ENCODE results near the gene UGGT1.
"Not testable (repeated sequence)": the region's sequence is repeated elsewhere in the genome, so short reads cannot be mapped to it uniquely, and the experiment has no call there.

Gene UGGT1

DNA sequence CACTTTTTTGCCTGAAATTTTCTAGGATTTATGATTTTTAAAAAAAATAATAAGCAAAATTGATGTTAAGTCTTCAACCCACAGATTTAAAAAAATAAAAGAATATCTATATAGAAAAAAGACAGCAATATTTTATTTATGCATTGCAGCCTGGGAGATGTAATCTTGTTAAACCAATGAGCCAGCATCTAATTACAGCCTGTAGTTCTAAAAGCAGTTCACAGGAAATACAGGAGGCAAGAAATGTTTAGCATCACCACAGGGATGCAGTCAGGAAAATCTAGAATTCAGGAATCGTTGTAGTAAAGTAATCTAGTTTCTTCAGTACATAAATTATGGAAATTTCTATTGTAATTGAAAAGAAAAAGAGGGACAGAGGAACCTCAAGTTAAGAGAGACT, 17.2 kb downstream of the UGGT1 start:
- DNase-seq: no peak

DNA sequence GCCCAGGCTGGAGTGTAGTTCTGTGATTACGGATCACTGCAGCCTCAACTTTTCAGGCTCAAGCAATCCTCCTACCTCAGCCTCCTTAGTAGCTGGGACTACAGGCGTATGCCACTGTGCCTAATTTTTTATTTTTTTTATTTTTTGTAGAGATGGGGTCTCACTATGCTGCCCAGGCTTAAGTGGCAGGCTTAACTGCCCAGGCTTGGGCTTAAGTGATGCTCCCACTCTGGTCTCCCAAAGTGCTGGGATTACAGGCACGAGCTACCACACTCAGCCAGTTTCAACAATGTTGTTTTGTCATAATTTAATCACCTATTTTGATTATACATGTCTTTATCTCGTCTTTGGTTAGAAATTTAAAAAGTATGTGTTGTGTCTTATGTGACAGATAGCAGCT, 18.2 kb downstream of the UGGT1 start:
- no peak for DNase-seq

DNA sequence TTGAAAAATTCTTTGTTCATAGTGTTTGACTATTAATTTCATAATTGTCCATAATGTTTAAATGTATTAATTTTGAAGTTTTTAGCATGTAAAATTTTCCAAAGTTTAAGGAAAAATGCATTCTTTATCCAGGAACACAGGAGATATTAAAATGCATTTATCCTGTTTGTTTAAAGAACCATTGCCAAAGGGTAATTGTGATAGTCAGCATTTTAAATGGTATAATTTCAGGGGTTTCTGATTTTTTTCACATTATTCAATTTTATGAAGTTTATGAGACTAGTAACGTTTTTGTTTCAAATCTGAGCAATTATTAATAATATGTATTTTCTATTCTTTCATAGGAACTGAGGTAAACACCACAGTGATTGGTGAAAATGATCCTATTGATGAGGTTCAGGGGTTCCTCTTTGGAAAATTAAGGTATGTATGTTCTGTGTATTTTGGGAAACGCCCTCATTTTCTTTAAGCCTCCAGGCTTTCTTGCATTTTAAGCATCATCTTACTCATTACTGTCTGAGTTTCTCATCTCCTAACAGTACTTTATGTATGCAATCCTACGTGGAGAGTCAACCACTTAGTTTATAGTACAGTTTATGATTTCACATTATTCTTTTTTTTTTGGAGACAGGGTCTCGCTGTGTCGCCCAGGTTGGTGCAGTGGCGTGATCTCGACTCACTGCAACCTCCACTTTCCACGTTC, 25.1 kb downstream of the UGGT1 start:
- no peak for DNase-seq

DNA sequence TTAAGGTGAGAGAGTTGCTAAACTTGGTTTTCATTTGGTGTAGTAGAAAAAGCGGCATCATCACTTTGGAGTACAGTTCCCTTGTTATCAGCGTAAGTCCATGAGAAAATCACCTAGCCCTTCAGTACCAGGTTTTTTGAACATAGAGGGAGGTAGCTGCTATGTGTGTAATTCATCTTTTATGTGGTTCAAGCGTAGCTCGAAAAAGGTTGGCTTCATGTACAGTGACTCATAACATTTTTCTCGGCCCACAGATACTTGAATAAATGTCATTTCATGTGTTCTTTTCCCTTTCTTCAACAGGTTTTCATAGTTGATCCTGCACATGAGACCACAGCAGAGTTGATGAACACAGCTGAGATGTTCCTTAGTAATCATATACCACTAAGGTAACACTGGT, 43.6 kb downstream of the UGGT1 start:
- DNase-seq: no peak

DNA sequence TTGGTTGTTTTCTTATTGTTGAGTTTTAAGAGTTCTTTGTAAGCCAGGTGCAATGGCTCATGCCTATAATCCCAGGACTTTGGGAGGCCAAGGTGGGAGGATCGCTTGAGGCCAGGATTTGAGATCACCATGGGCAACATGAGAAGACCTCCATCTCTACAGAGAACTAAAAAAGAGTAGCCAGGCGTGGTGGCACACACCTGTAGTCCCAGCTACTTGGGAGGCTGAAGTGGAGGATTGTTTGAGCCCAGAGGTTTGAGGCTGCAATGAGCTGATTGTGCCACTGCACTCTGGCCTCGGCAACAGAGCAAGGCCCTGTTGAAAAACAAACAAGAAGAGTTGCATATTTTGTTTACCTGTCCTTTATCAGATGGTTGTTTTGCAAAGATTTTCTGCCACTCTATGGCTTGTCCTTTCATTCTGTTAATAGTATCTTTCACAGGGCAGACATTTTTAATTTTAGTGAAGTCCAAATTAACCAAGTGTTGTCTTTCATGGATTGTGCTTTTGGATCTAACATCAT, 46.2 kb downstream of the UGGT1 start:
- DNase-seq: no peak

DNA sequence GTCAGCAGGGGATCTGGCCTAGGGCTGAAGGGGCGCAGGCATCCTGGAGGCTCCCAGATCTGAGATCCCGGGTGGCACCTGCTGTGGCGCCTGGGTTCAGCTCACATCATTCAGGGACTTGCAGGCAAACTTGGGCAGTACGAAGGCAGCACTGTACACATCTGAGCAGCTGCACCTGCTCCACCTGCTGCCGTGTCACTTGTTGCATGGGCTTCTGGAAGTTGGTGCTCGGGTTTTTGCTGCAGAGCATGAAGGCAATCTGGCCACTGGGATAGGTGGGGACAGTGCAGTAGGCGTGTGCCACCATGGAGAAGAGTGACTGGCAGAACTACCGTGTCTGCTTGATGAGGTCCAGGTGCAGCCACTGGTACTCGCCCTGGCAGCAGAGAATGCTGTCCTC, 48.6 kb downstream of the UGGT1 start:
- DNase-seq: no peak

DNA sequence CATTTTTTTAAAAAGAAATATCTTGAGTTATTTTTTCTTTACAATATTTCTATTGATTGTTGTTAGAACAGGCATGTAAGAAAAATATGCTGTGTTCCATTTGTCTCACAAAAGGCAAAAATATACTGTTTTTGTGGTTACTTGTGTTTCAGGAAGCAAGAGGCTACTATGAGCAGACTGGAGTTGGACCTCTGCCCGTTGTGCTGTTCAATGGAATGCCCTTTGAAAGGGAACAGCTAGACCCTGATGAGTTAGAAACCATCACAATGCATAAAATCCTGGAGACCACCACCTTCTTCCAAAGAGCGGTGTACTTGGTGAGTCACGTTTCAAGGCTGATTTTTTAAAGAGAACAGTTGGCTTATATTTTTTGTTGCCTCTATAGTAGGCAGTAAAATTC, 54.7 kb downstream of the UGGT1 start:
- DNase-seq: no peak

DNA sequence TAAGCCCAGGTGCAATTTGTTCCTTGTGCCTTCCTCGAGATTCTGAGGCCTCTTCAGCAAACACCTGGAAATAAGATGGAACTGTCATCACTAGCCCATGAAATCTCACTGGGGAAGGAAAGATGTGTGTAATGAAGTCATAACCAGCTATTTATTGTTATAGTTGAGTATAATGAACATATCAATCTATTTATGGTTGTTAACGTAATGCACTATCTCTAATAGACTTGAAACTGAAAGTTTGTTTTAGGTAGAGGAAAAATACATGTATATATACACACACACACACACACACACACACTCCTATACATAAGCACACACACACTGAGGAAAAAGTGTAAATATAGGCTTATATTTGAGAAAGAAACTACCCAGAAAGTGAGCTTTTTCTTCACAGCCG, 62.8 kb downstream of the UGGT1 start:
- DNase-seq: no peak

DNA sequence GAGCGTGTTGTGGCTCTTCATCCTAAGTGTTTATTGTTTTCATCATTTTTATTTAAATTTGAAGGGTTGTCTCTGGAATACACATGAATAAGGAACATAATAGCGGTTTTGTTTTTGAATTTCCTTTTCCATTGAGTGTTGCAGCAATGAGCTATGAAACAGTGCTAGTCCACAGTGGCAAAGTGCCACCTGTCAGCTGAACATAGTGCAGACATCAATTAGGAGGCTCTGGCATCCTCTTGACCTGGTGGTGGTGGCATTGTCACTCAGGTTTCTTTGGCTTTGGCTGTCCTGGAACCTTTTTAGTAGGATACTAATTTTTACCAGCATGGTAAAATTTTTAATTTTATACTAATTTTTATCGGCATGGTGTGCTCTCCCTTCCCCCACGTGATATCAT, 63.2 kb downstream of the UGGT1 start:
- no peak for DNase-seq

DNA sequence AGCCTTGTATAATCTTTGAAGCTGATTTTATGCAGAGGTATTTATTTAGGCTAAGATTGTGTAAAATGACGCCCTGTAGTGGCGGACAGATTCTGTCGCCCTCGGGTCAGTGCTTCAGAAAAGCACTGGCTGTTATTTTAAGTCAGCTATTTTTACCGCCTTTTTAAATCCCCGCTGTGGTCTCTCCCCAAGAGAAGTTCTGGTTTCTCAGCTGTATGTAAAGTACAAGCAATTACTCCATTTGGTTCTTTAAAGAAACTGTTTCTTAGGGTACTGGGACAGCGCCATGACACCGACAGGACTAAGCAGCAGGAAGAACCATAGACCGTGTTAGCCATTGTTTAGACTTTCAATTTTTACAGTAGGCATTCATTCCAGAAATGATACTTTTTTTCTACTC, 65.0 kb downstream of the UGGT1 start:
- no peak for DNase-seq

DNA sequence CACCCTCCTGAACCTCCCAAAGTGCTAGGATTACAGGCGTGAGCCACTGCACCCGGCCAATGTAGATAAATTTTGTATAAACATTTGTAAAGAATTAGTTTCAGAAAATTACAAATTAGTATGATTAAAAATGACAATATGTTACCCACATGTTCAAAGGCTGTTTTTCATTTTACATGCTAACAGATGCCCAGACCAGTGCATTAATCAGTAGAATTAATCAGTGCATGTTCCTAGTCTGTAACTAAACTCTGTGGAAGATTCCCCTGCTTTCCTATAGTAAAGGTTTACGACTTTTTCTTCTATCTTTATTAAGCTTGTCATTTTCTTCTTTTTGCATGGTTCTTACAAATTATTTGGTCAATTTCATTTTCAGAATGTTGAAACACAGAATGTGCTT, 65.8 kb downstream of the UGGT1 start:
- DNase-seq: no peak

DNA sequence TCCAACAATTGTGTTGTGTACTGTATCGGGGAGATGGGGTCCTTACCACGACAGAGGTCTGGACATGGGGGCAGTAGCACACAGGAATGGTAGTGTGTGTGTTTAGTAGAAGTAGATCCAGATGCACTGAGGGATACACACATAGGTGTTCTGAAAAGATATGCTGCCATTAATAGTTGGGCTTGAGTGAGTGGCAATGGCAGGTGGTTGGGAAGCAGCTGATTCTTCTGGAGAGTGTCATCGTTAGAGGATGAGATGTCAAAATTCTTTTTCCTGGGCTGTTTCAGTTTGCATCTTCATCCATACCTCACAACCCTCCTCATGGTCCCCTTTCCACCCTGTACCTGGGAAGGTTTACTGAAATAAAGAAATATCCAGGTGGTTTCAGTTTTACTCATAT, 66.6 kb downstream of the UGGT1 start:
- no peak for DNase-seq

DNA sequence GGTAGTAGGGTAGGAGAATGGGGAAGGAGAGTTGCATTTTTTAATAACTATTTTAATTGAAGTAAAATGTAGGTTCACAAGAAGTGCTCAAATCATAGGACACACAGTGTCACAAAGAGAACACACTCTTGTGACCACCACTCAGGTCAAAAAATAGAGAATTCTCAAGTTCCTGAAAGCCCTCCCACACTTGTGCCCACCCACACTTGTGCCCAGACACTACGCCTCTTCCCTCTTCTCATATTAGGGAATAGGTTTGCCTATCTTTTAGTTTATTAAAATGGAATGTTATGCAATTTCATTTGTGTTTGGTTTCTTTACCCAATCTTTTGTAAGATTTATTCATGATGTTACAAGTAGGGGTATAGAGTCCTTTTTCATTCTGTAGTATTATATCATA, 67.2 kb downstream of the UGGT1 start:
- no peak for DNase-seq

DNA sequence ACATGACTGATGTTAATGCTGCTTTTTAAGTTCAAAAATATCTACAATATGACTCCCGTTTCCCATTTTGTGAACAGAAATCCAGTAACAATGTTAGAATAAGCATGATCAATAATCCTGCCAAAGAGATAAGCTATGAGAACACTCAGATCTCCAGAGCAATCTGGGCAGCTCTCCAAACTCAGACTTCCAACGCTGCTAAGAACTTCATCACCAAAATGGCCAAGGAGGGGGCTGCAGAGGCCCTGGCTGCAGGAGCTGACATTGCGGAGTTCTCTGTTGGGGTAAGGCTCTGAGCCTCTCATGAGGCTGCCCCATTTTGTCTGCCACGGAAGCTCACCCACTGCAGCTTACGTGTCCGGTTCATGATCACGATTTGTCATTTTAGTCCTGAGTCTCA, 68.4 kb downstream of the UGGT1 start:
- DNase-seq: no peak

DNA sequence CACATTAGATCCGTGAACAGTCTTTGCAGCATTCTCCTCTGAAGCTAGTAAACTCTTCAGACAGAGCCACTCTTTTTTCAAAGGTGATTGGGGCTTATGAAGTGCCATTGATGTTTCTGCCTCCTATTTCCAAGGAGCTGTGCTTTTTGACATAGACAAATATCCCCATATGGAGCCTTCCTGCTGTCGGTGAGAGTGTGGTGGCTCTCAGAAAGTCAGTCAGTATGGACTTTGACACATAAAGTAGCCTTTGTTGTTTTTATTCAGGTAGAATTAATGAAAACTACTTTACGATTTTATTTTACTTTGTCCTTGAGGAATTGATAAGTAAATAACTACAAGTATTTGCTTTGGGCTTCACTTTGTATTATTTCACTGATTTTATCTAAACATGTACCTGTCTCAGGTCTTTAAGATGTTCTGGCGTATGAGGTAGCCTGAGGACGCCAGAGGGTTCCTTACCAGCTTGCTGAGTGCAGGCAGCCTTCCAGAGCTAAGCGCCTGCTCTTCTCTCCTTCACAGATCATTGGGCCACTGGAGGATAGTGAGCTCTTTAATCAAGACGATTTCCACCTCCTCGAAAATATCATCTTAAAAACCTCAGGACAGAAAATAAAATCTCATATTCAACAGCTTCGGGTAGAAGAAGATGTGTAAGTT, 69.7 kb downstream of the UGGT1 start:
- no peak for DNase-seq

DNA sequence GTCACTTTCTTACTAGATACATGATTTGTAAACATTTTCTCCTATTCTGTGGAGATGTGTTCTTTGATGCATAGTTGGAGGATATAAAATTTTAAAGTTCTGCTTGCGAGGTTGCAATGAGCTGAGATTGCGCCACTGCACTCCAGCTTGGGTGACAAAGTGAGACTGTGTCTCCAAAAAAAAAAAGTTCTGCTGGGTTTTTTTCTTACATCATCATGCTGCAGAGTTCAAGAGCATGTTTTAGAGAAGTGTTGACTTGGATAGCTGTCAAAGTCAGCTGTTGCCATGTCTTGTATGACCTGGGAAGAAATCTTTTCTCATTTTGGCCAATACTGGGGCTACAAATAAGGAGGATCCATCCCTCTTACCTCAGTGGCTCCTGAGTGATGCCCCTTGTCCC, 71.3 kb downstream of the UGGT1 start:
- no peak for DNase-seq

DNA sequence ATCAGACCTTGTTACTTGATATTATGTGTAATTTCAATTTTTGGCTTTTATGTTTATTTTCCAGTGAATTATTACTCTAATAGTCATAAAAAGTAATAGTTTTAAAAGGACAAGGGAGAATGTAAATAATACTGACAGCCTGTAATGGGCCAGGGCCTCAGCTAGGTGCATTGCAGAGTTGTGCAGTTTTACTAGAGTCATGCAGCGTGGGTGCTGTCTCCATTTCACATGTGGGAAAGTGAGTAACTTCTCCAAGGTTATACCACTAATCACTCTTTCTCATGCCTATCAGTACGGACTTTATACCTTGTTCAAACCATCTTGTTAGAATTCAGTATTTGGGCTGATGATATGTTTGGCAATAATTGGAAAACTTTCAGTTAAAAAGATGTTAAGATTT, 73.3 kb downstream of the UGGT1 start:
- DNase-seq: no peak

DNA sequence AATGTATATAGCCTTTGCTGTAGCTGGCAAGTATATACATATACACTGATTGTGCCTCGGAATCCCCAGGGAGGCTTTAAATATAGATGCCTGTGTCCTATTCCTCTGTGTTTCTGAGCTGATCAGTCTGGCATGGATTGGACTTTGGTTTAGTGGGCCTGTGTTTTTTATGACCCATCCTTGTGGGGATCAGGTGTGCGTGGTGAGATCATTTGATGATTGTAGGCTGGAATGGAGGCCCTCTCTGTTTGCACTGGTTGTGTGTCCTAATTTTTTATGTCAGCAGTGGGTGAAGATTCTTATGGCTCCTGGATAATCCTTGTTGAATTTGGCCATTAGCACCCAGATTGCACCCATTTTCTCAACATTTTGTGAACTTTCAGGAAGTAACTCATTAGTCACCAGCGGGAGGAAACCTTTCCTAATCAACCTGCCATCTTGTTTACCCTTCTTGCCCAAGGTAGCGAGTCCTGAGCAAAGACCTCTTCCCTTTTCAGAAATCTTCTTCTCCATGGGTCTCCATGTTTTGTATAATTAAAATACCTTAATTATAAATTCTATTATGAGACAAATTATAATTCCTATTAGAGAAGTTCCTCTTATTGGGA, 75.8 kb downstream of the UGGT1 start:
- no peak for DNase-seq

DNA sequence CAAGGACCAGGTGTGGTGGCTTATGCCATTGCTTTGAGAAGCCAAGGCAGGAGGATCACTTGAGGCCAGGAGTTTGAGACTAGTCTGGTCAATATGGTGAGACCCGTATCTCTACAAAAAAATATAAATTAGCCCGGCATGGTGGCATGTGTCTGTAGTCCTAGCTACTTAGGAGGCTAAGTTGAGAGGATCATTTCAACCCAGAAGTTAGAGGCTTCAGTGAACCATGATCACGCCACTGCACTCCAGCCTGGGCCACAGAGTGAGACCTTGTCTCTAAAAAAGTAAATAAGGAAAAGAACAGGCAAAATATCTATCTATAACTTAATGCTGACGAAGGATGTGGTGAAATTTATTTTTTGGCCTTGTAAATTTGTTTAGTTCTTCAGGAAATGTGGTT, 78.1 kb downstream of the UGGT1 start:
- DNase-seq: no peak

DNA sequence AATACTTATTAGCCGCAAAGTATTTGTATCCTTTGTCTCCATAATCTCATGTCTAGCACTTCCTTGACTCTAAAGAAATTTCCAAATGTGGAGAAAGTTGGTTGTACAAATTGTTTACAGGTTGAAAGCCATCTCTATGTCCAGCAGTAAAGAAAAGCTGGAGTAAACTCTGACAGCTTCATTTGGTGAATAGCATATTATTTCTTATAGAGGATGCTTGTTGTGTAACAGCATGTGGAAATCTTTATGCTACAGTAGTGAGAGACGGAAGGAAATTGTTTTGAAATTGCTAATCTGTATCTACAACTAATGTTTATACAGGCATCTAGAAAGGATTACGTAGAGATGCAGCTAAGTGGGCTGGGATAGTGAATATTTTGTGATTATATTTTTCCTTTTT, 78.5 kb downstream of the UGGT1 start:
- peak; percentile 18 for DNase-seq

DNA sequence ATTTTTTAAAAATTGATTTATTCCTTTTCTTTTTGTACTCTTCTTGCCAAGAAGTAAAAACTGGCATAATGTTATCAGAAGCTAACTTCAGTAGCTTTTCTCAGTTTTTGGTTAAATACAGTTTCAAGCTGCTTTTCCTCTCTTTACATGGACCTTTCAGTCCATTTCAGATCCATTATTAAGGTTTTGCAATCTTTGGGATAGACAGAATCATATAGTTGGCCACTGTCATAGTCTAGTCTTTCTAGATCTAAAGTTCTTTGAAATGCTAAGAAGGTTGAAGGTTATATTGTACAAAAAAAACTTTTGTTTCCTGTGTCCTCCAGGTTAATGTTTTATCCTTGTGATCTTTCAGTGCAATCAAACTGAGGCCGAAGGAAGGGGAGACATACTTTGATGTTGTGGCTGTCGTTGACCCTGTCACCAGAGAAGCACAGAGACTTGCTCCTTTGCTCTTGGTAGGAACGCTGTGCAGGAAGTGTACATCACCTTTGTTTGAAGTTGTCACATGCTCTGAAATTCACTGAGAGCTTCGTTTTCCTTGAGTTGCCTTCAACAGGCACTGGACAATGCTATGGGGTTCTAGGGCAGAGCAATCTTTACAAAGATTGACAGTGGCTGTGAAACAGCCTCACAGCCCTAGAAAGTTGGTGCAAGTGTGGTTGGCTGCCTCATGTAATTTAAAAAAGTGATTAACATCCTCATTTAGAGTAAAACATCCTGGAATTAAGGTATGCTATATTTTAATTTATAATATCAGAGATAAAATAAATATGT, 79.1 kb downstream of the UGGT1 start:
- DNase-seq: no peak

DNA sequence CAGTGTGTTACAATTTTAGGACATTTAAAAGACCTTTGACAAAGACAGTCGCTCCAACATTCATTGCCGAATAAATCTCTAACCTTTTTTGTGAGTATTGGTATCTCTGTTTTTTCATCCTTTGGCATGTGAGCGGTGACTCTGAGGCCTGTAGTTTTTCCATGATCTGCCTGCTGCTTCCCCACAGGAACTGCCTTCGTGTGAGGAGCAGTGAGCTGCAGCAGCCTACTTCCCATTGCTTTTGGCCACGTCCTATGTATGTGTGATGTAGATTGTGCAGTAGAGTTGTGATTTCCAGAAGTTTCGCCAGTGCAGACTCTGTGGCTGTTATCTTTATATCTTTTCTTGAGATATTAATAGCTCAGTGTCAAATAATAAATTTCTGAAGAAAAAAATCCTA, 79.8 kb downstream of the UGGT1 start:
- no peak for DNase-seq

DNA sequence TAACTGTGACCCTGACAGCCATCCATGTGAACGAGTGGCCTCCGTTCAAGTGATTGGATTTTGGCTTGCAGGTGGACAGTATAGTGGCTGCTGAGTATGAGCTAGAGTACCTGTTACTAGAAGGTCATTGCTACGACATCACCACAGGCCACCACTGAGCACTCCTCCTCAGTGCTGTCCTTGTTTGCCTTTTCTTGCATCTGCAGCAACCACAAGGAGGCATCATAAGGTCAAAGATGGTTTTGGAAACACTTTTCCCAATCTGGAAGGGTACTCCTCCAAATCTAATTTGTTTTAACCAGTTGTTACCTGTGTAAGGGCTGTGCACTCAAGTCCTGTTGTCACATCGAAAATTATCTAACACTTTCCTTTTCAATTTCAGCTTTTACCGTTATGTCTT, 81.2 kb downstream of the UGGT1 start:
- DNase-seq: no peak

DNA sequence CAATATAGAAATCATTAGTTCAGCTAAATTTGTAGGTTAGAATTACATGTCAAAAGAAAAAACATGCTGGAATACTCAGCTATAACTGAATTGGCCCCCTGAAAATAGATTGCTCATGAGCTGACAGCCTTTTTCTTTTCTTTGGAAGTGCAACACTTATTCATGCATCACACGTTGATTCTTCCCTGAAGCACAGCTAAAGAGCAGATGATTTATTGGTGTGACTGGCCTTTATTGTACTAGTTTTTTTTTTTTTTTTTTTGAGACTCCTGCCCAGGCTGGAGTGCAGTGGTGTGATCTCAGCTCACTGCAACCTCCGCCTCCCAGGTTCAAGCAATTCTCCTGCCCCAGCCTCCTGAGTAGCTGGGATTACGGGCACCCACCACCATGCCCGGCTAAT, 83.1 kb downstream of the UGGT1 start:
- DNase-seq: not testable (repeated sequence)
